Activated CD4-positive, alpha-beta T cell treated with anti-CD3 and anti-CD28 coated beads, Interleukin-10, Interleukin-2, amounts not matched to agents 100 ng/mL and 50 ng/mL, durations not matched to agents 16 hours and 8 hours (primary cell): ENCODE results near the gene TNRC6C.
"Not testable (repeated sequence)": the region's sequence is repeated elsewhere in the genome, so short reads cannot be mapped to it uniquely, and the experiment has no call there.

Source experiments
- DNase-seq: peaks from one replicate; pipeline ENCODE4 v3.0.0-alpha.2; 2020

Gene TNRC6C

DNA sequence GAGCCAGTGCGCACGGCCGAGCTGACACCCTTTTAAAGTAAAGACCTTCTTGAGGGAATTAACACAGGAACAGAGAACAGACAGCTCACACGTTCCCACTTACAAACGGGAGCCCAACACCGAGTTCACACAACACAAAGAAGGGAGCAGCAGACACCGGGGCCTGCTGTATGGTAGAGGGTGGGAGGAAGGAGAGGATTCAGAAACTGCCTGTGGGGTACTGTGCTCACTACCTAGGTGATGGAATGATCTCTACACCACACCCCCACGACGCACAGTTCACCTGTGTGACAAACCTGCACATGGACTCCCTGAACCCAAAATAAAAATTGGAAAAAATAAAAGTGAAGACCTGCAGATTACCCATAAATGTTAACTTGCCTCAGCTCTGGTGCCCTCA lies 137.6 kb downstream of the TNRC6C start:
- DNase-seq = no peak

DNA sequence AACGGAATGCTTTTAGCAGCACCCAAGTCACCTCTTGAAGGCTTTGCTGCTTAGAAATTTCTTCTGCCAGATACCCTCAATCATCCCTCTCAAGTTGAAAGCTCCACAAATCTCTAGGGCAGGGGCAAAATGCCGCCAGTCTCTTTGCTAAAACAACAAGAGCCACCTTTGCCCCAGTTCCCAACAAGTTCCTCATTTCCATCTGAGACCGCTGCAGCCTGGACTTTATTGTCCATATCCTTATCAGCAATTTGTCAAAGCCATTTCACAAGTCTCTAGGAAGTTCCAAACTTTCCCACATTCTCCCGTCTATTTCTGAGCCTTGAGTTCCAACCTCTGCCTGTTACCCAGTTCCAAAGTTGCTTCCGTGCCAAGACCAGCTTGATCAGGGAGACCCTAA lies 142.6 kb downstream of the TNRC6C start:
- no peak for DNase-seq

DNA sequence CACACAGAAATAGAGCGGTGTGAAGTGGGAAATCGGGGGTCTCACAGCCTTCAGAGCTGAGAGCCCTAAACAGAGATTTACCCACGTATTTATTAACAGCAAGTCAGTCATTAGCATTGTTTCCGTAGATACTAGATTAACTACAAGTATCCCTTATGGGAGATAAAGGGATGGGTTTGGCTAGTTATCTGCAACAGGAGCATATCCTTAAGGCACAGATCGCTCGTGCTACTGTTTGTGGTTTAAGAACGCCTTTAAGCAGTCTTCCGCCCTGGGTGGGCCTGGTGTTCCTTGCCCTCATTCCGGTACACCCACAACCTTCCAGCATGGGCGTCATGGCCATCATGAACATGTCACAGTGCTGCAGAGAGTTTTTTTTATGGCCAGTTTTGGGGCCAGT lies 143.0 kb downstream of the TNRC6C start:
- no peak for DNase-seq

DNA sequence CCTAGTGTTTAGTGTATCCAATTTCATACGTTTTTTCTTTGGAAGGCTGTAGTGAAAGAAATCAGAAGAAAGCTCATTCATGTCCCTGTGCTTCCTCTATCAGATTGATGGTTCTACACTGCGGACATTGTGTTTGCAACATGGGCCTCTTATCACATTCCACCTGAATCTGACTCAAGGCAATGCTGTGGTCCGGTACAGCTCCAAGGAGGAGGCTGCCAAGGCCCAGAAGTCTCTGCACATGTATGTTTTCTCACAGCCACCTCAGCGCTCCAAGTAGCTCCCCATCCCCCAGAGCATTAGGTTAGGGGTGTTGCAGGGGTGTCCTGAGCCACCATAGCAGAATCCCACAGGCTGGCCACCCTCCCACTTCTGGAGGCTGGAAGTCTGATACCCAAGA lies 144.8 kb downstream of the TNRC6C start:
- no peak for DNase-seq

DNA sequence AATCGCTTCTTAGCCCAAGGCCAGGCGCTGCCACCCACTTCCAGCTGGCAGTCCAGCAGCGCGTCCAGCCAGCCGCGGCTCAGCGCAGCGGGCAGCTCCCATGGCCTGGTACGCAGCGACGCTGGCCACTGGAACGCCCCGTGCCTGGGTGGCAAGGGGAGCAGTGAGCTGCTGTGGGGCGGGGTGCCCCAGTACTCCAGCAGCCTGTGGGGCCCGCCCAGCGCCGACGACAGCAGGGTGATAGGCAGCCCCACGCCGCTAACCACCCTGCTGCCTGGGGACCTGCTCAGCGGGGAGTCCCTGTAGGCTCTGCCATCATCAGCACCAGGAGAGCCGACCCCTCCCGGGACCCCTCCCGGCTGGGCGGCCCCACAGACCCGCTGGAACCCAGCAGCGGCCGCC lies 146.0 kb downstream of the TNRC6C start:
- DNase-seq = no peak

DNA sequence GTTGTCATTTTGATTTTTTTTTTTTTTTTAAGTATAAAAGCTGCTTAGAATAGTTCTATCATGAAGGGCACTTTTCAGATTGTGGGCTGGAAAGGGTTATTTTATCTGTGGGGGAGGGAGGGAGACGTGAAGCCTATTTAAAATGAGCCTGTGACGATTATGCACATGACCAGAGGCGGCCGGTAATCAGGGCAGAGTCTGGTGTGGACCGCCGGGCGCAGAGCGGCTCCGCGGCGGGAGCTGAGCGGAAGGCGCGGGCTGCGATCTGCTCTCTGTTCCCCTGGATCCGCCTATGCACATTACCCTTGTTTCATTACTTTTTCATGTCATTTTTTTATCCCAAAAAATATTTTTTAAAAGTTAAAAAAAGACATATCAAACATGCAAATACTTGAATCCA lies 146.6 kb downstream of the TNRC6C start:
- no peak for DNase-seq

DNA sequence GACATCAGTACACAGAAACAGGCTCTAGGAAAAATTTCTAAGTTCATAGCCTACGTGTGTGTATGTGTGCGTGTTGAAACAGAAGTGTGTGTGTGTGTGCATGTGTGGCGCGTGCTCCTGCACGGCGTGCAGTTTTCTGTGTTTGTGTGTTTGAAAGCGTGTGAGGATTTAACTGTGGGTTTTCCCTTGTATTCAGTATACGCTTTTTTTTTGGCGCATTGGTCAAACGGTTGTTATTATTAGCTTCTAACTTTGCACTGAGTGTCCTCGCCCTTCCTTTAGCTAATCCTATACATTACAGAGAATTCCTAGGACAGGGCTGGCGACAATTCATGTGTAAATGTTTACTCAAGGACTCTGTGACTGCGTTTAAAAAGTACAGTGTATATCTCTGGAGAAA lies 147.0 kb downstream of the TNRC6C start:
- DNase-seq = no peak

DNA sequence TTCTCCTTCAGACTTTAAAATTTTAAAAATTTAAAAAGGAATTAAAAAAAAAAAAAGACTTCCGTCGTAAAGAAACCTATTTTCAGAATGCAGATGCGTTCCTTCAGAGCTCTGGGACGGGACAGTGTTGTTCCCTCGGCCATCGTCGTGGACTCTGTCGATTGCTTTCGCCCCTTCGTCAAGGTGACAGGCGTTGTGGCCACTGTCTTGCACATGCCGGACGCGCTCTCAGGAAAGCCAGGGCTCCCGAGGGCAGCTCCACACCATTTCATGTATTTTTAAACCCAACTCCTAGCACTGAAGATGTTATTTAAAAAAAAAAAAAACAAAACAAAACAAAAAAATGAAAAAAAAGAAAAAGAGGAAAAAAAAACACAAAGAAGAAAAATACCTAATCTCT lies 147.7 kb downstream of the TNRC6C start:
- no peak for DNase-seq

DNA sequence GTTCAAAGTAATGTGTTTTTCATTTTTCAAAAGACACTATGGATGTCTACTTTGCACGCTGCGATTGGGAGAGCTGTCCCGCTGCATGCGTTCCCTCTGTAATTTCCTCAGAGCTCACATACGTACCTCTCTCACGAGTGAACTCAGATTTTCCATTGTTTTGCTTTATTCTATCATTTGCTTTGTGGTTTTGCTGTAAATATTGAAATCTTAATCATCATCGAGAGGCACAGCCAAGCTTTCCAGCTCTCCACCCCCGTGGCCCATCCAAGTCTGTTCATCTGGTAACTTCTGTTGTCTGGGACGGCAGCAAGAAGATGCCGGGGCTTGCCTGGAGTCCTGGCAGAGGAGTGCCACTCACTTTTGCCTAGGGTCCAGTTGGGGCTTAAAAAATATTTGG lies 149.0 kb downstream of the TNRC6C start:
- no peak for DNase-seq

DNA sequence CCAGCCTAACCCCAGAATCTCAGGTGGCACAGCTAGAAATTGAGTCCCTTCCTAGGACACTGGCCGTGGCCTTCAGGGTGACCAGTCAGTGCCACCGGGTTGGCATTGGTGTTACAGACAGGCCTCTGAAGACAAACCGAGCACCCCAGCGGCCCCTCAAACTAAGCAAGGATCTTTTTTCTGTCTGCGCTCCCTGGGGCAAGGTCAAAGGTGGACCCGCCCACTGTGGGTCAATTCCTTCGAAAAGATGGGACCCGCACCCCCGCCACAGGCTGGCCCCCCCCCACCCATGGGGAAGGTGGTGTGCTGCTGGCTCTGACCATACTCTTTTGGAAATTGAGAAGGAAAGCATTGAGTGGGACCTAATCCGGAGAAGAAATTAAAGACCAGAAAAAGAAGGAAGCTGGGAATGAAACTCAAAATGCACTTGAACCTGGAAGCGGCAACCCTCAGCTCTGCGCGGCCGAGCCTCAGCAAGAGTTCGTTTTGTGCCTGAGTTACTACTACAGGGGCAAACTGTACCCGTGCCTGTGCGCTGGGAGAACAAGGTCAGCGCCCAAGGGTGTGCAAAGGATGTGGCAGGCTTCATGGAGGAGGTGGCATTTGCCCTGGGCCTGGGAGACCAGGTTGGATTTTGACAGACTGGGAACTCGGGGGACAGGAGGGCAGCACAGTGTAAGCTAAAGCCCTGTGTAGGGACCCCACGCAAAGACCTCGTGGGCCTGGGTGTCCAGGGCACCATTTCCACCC lies 149.6 kb downstream of the TNRC6C start:
- no peak for DNase-seq

DNA sequence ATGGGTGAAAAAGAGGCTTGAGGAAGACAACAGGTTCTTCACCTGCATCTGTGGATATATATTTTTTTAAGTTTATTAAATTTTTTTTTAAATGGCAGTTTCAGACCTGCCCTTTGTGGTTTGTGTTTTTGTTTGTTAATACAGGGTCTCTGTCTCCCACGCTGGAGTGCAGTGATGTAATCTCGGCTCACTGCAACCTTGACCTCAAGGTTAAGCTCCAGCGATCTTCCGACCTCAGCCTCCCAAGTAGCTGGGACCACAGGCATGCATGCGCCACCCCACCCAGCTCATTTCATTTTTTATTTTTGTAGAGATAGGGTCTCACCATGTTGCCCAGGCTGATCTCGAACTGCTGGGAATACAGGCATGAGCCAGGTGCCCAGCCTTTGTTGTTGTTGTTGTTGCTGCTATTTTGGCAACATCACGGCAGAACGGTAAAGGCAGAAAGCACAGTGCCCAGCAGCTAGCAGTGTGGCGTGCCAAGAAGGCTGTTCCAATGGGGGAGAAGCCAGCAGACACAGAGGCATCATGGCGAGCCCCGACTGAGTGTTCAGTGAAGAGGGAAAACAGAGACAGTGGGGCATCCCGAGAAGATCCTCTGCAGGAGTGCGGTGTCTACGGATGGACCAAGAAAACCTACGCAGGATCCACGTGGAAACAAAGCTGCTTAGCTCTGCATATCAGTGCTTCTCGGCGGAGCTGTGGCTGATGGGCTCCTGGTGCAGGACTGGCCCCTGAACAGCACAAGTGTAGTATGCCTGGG lies 150.4 kb downstream of the TNRC6C start:
- no peak for DNase-seq

DNA sequence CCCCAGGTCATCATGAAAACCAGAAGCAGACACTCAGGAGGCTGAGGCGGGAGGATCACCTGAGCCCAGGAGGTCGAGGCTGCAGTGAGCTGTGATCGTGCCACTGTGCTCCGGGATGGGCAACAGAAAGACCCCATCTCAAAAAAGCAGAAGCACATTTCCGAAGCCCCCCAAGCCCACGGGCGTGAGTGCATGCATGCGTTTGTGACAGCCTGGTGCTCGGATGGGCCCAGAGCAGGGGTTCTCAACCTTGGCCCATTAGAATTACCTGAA lies 150.9 kb downstream of the TNRC6C start:
- DNase-seq = no peak

DNA sequence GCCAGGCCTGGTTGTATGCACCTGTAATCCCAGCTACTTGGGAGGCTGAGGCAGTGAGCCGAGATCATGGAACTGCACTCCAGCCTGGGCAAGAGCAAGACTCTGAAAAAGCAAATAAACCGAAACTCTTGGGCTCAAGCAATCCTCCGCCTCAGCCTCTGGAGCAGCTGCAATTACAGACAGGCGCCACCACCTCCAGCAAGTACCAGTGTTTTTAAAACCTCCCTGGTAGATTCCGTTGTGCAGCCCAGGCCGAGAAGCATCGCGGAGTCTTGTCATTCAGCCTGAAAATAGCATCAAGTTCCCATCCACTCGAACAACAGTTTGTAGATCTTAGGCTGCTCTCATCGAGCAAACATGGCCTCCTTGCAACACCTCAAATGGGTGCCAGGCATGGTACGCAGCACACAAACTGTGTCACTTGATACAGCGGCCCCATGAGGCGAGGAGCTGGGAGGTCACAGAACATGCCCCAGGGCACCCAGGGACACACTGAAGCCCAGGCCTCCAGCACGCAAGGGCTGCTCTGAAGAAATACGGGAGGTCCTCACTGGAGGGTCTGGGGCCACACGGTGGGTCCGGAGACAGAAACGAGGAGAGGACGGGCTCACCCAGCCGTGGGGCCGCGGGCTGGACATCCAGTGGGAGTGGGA lies 152.0 kb downstream of the TNRC6C start:
- DNase-seq = no peak

DNA sequence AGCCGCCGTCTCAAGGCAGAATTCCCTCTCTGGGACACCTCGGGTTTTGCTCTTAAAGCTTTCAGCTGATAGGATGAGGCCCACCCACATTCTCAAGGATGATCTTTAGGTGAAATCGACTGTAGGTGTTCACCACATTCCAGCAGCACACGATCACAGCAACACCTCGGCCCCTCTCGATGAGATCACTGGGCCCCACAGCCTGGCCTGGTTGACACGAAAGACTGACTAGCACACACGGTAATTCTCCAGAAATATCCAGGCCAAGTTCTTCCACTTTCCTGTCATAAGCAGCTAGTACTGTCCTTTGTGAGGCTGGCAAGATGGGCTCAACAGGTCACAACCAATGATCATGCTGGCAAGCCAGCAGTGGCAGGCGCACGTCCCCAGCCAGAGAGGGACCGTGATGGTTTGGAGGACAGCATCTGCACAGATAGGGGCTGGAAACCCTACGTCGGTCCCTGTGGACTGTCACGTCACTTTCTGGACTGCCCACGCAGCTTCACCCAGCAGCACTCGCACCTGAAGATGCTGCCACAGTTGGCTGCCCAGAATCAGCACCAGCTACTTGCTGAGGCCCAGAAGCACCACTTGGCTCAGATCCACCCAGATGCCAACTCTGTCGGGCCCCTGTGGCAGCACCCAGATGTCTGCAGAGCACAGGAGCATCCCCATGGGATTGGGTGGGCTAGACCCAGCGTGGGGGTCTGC lies 152.7 kb downstream of the TNRC6C start:
- no peak for DNase-seq

DNA sequence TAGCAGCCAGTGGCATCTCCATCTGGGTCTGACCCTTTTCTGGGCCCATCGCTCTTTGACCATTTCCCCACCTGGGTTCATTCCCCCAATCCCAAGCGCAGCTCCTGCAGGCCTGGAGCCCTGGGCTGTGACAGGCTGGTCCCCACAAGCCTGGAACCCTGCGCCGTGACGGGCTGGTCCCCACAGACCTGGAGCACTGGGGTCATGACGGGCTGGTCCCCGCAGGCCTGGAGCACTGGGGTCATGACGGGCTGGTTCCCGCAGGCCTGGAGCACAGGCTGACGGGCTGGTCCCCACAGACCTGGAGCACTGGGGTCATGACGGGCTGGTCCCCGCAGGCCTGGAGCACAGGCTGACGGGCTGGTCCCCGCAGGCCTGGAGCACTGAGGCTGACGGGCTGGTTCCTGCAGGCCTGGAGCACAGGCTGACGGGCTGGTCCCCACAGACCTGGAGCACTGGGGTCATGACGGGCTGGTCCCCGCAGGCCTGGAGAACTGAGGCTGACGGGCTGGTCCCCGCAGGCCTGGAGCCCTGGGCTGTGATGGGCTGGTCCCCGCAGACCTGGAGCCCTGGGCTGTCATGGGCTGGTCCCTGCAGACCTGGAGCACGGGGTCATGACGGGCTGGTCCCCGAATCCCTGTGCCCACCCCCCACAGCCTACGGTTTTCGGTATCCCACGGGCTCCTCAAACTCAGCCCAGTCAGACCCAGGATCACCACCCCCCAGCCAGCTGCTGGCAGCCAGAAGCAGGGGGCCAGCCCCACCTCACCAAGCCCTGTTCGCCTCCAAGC lies 153.4 kb downstream of the TNRC6C start:
- DNase-seq = no peak

DNA sequence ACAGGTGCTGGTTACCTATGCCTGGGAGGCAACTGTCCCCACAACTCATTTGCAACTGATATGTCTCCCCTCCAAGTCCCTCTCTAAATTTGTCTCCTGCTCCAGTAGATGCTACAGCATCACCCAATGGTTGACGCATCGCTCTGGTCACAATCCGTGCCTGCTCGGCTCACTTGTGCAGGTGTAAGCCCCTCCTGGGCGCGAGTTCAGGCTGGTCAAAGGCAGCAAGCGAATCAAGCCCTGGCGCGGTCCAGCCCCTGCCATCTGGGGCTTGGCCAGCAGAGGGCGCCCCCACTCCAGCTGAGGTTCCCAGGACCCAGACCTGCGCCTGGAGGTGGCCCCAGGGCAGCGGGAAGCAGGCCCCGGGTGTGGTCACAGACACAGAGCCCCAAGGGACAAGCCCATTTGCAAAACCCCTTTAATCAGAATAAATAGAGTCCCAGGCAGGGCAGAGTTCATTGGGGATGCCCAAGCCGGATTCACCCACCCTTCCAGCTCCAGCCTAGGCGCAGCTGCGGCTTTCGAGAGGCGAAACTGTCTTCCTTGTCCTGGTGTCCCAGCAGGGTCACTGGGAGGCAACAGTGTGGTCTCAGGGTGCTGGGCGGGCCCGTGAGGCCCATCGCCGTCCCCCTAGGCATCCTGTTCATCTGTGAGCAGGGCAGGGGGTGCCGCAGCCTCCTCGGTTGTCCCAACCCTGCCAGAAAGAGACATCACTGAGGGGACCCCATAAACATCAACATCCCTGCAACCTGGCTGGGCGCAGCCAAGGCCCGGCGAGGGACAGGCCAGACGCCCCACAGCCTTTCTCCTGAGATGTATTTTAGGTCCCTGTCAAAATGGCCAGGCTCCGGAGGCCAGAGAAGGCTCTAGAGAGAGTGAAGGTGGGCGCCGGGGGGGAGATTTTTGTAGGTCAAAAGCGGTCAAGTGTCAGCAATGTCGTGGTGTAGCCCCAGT lies 154.3 kb downstream of the TNRC6C start:
- peak; percentile 82 for DNase-seq

DNA sequence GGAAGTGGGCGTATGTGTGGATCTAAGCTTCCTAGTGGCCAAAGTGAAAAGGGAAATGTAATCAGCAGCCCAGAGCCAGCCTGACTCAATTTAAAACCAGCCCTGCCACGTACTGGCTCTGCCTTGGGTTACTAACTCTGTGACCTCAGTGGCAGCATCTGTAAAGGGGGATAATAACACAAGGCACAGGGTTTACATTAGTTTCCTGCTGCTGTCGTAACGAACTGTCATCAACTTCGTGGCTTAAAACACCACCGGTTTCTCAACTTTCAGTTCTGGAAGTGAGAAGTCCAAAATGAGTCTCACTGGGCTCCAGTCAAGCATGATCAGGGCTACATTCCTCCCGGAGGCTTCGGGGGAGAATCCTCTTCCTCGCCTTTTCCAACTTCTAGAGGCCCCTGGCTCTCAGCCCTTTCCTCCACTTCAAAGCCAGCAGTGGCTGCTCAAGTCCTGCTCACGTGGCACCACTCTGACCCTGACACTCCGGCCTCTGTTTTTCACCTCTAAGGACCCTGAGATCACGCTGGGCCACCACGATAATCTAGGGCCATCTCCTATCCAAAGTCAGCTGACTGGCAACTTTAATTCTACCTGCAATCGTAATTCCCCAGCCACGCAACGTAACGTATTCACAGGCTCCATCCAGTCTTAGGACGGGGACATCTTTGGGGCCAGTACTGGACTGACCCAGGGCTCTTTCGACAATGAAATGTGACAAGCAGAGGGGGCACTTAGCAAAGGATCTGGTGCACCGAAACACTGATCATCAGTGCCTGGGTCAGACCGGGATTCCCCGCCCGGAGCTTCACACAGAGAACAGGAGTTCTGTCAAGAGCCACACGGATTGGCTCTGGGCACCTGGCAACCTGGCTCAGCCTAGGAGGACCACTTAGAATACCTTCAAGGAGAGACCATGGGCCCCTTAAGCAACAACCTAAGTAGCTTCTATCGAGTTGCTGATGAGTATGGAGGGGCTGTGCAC lies 155.6 kb downstream of the TNRC6C start:
- DNase-seq = peak; percentile 89

DNA sequence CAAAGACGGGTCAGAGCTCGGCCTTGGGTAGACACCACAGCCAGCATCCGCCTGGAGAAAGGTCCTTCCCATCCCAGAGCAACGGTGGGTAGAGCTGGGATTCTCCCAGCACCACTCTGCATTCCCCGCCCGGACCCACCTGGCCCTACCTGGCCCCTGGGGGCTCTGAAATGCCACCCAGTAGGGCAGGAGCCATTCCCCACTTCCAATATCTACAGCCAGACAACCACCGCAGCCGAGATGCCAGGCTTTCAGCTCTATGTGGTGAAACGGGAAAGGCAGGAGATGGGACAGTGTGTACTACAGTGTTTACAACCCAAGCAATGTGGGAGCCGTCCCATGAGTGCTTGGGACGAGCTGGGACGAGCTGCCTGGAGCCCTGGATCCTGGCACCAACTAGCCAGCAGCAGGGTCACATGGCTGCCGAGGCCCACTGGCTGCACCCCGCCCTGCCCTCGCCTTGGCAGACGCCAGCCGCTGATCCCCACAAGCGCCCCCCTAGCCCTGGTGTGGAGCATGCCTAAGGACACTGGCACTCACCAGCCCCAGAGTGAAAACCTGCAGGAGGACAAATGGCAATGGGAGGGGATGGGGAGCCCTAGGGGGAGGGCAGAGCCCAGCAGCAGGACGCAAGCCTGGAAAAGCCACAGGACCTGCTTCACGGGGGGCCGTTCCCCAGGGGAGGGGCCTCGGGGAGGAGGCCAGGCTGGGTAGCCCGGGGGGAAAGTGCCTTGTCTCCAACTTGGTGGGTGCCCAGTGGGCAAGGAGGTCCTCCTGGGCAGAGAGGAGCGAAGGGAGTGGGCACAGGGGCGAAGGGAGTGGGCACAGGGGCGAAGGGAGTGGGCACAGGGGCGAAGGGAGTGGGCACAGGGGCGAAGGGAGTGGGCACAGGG lies 156.6 kb downstream of the TNRC6C start:
- DNase-seq = no peak

DNA sequence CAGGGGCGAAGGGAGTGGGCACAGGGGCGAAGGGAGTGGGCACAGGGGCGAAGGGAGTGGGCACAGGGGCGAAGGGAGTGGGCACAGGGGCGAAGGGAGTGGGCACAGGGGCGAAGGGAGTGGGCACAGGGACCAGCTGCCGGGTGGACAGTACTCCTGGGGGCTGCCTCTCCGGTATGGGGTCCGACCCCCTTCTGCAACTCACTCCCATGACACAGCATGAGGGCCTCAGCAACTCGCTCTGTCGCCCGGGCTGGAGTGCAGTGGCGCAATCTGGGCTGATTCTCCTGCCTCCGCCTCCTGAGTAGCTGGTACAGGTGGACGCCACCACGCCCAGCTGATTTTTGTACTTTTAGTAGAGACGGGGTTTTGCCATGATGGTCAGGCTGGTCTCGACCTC lies 157.3 kb downstream of the TNRC6C start:
- not testable (repeated sequence) for DNase-seq
